Pancreas (tissue), 10 donors: ENCODE results near the gene NTHL1. TPM values are rescaled to one million over a fixed set of nuclear protein-coding genes. Genes with fewer than 3 reads are reported as not detected.

Experiments
- ATAC-seq, 4 donors: fragments of 200-7000 bp; cut with Tn5 transposase; one replicate each; pipeline versions ENCODE4 v1.8.0 to v1.9.1; 2020; ENCODE audit warnings: mild to moderate bottlenecking in 4 of 4, moderate library complexity in 4 of 4
- DNase-seq, 6 donors: peaks; one replicate each; pipeline ENCODE4 v3.0.0-alpha.2; 2020
- FAIRE-seq: peaks from 2 replicates; lab custom pipeline; 2012; peaks lifted over from hg19 to GRCh38; lab: Jason Lieb, UNC
- H3K27ac ChIP-seq, 4 donors: fragments of 200-600 bp; sonication (generic); 1 replicate in 3 of 4; 2 replicates in 1 of 4; pipeline versions ENCODE4 v1.5.0 to v1.8.0; 2020
- H3K27me3 ChIP-seq, 4 donors: fragments of 200-600 bp; one replicate each; pipeline ENCODE4 v1.8.0; 2021
- H3K36me3 ChIP-seq, 3 donors: fragments of 200-600 bp; sonication (generic) in 1 of 3; one replicate each; pipeline versions ENCODE4 v1.5.0 to v1.8.0; 2020 to 2021
- H3K4me1 ChIP-seq, 3 donors: fragments of 200-600 bp; one replicate each; pipeline ENCODE4 v1.8.0; 2021
- H3K4me3 ChIP-seq, 4 donors: fragments of 200-600 bp; sonication (generic) in 2 of 4; one replicate each; pipeline versions ENCODE4 v1.5.0 to v1.8.0; 2020 to 2021
- H3K9me3 ChIP-seq, 4 donors: fragments of 200-600 bp; one replicate each; pipeline ENCODE4 v1.8.0; 2021
- WGBS, 2 donors: extraction: QIAGEN DNeasy Blood & Tissue Kit; methylation state at CpG; one replicate each; pipeline ENCODE4 v1.1.7; 2013; 5-methylcytosine and 5-hydroxymethylcytosine counted together
- intact Hi-C, 3 donors: fragments of 100-400 bp; cut with DNase I; formaldehyde crosslinking; loops; one replicate each; pipeline versions ENCODE4 v1.11.1 to v1.14.2; 2022
- polyA plus RNA-seq, 2 donors: library from polyadenylated mRNA; stranded (reverse); fragments of 200-250 nt; gene quantifications; one replicate each; pipeline ENCODE4 v1.2.3, GENCODE V29; 2013
- total RNA-seq, 6 donors: library from RNA; stranded (reverse); fragmentation: NEBNext Ultra II Directional in 4 of 6; extraction: Animal tissue kit (Norgen Biotek cat#: 25700) in 4 of 6; gene quantifications; one replicate each; pipeline versions ENCODE4 v1.2.1 to v1.2.4, GENCODE V29; 2021 to 2023
- TF ChIP-seq, protein P1 (sequence below), 4 donors: fragments of 200-600 bp; sonication (generic) in 3 of 4; IDR thresholded peaks; one replicate each; pipeline versions ENCODE4 v1.5.0 to v1.8.0; 2021; ENCODE audit warnings: antibody characterized with exemption in 4 of 4
- donor health status: healthy with polysubstance abuse.
- donor health status: DM: no; HTN: no; CAD: no; lungs with moderate emphysema.
- donor health status: DM: no; HTN: no; CAD: no.
- donor health status: control.
- donor health status: control.
- donor health status: Bipolar disorder and iron deficiency.
- donor health status: DM: yes; HTN: yes; CAD: no.
- donor health status: DM: no; HTN: no; CAD: no.
- donor health status: DM: no; HTN: no; CAD: no.
- donor health status: DM: yes; HTN: yes; CAD: no.

NTHL1 gene
- total and polyA plus RNA-seq, 8 donors, result 5.2 to 22.8 (median 8.9) TPM

DNA sequence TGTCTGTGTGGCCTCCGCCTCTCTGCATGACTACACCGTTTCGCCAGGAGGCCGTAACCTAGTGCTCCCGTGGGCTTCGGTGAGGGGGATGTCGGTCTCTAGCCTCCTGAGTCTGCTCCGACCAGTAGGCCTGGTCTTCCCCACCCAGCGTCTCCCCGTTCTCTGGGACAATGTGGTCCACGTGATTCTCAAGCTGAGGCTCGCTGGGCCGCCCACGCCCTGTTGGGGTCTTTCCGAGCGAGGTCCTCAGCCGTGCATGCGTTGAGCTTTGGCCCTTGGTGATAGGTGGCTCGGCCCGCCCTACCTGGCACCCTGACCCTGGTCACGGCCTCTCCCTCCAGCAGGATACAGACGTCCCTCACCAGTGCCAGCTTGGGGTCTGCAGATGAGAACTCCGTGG is 31.1 kb upstream of the NTHL1 start:
- WGBS, 2 donors, result 94 to 95% methylated on average over 23 of the region's 23 CpGs
- Histone ChIP-seq H3K4me1 (peaks cover 0 to 8% (median 0%) of the 10 kb centered on the region in 3 donors), H3K27me3 (no peaks in the 10 kb centered on the region), H3K4me3 (no peak overlapping the region), H3K27ac (no peak overlapping the region), H3K36me3 (peaks cover 0 to 34% (median 3%) of the 10 kb centered on the region in 3 donors), H3K9me3 (no peaks in the 10 kb centered on the region)
- ATAC-seq (no peak), FAIRE-seq (no peak), DNase-seq (peak in 2 of 6 donors; percentile 14 to 57)
- TF ChIP-seq, protein P1, sequence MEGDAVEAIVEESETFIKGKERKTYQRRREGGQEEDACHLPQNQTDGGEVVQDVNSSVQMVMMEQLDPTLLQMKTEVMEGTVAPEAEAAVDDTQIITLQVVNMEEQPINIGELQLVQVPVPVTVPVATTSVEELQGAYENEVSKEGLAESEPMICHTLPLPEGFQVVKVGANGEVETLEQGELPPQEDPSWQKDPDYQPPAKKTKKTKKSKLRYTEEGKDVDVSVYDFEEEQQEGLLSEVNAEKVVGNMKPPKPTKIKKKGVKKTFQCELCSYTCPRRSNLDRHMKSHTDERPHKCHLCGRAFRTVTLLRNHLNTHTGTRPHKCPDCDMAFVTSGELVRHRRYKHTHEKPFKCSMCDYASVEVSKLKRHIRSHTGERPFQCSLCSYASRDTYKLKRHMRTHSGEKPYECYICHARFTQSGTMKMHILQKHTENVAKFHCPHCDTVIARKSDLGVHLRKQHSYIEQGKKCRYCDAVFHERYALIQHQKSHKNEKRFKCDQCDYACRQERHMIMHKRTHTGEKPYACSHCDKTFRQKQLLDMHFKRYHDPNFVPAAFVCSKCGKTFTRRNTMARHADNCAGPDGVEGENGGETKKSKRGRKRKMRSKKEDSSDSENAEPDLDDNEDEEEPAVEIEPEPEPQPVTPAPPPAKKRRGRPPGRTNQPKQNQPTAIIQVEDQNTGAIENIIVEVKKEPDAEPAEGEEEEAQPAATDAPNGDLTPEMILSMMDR (IDR thresholded peaks at IDR 0.05), result no peak
- intact Hi-C loops, result no loop called here

DNA sequence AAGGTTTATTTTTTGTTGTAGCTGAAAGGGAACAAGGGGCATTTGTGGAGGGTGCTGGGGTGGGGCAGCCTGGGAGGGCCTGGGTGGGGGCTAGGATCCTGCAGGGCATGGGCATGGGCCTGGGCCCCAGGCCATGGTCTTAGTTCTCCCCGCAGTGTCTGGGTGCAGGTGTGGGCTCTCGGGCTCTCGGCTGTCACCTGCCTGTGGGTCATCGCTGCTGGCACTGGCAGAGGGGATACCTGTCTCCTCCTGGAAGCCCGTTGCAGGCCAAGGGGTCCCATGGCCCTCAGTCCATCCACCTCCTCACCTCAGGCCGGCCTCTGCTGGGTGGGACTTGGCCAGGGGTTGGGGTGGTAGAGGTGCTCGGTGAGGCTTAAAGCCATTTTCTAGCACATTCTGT is 30.5 kb upstream of the NTHL1 start:
- Histone ChIP-seq H3K36me3 (peaks cover 0 to 40% (median 3%) of the 10 kb centered on the region in 3 donors), H3K27ac (no peak overlapping the region), H3K27me3 (no peaks in the 10 kb centered on the region), H3K9me3 (no peaks in the 10 kb centered on the region), H3K4me1 (peaks cover 0 to 8% (median 0%) of the 10 kb centered on the region in 3 donors), H3K4me3 (no peak overlapping the region)
- no peak for ATAC-seq
- TF ChIP-seq, protein P1 (IDR thresholded peaks at IDR 0.05), result no peak
- WGBS, 2 donors, result 94 to 96% methylated on average over 7 of the region's 7 CpGs
- peak in 2 of 6 donors; percentile 26 to 63 for DNase-seq
- FAIRE-seq, result no peak
- intact Hi-C loops, result no loop called here

DNA sequence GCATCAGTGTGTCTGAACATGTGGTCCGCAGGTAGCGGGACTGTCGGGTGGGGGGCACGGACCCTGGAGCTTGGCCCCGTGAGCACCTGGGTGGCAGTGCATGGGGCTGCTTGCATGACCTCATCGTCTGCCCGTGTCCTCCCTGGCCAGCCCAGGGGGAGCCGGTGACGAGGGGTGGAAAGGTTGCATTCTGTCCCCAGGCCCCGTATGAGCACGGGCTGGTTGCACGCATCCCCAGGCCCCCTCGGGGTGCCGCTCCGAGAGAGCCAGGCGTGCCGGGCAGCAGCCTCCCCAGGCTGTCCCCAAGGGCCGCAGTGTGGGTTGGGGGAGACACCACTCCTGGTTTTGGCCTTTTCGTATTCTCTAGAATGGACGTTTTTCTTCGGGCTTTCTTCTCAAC is 30.1 kb upstream of the NTHL1 start:
- DNase-seq (peak in 2 of 6 donors; percentile 20 to 67), ATAC-seq (no peak), FAIRE-seq (no peak)
- H3K36me3 ChIP-seq, result peaks cover 0 to 44% (median 3%) of the 10 kb centered on the region in 3 donors
- no peak overlapping the region for H3K4me3 ChIP-seq
- intact Hi-C loops, result no loop called here
- H3K27ac ChIP-seq, result no peak overlapping the region
- H3K9me3 ChIP-seq, result no peaks in the 10 kb centered on the region
- WGBS, 2 donors, result 94 to 96% methylated on average over 21 of the region's 21 CpGs
- peaks cover 0 to 8% (median 0%) of the 10 kb centered on the region in 3 donors for H3K4me1 ChIP-seq
- TF ChIP-seq, protein P1 (IDR thresholded peaks at IDR 0.05), result no peak
- H3K27me3 ChIP-seq, result no peaks in the 10 kb centered on the region

DNA sequence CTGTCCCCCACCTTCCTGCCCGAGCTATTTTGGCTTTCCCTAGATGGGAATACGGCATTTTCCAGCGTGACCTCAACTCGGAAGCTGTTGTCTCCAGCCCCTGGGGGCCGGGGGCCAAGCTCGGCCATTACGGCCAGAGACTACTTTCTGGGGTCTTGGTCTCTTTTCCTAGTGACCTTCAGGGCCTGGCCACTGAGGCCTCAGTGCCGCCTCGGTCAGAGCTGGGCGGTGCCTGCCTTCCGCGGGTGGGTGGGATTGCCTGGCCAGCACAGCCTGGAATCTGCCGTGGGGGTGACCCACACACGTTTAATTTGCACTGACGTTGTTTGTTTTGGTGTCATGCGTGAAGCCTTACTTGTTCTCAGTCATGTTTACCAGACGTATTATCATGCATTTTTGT is 29.4 kb upstream of the NTHL1 start:
- FAIRE-seq (no peak), DNase-seq (peak in 2 of 6 donors; percentile 13 to 47), ATAC-seq (no peak)
- intact Hi-C loops, result no loop called here
- no peaks in the 10 kb centered on the region for H3K27me3 ChIP-seq
- TF ChIP-seq, protein P1 (IDR thresholded peaks at IDR 0.05), result no peak
- H3K4me3 ChIP-seq, result no peak overlapping the region
- peaks cover 0 to 4% (median 0%) of the 10 kb centered on the region in 3 donors for H3K4me1 ChIP-seq
- 89 to 91% methylated on average over 17 of the region's 17 CpGs for WGBS, 2 donors
- peaks cover 0 to 44% (median 3%) of the 10 kb centered on the region in 3 donors for H3K36me3 ChIP-seq
- no peaks in the 10 kb centered on the region for H3K9me3 ChIP-seq
- H3K27ac ChIP-seq, result no peak overlapping the region

DNA sequence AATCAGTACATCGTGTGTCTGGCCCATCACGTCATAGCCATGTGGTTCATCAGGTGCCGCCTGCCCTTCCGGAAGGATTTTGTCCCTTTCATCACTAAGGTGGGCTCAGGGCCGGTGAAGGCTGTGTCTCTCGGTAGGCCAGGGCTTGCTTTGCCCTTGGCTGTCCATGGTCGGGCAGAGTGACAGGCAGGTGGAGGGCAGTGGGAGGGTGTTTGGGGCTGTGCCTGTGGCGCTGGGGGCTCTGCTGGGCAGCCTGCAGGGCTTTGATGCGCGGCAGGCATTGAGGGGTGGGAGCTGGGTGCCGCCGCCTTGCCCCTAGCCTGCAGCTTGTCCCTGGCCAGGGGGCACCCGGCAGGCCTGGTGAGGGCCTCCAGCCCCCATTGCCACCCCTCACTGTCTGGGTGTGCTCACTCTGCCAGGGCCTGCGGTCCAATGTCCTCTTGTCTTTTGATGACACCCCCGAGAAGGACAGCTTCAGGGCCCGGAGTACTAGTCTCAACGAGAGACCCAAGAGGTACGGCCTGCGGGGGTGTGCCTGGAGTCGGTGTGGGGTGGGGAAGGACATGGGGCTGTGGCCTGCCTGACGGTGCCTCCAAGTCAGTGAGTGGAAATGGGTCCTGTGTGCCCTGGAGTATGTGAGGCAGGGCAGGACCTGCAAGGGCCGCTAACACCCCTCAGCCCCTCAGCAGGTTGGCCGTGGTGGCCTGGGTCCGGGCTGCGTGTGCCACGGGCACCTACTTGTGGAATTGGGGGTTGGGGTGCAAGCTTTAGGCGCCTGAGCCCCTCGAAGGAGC is 28.6 kb upstream of the NTHL1 start:
- peak in 2 of 6 donors; percentile 21 to 60 for DNase-seq
- Histone ChIP-seq H3K9me3 (no peaks in the 10 kb centered on the region), H3K27me3 (no peaks in the 10 kb centered on the region), H3K36me3 (peaks cover 0 to 39% (median 3%) of the 10 kb centered on the region in 3 donors), H3K4me1 (no peaks in the 10 kb centered on the region), H3K4me3 (no peak overlapping the region), H3K27ac (no peak overlapping the region)
- WGBS, 2 donors, result 93 to 96% methylated on average over 28 of the region's 28 CpGs
- TF ChIP-seq, protein P1 (IDR thresholded peaks at IDR 0.05), result no peak
- no peak for ATAC-seq
- no peak for FAIRE-seq
- intact Hi-C loops, result no loop called here
